Right atrium auricular region (tissue), 2 donors: ENCODE results near the gene ABR. TPM values are rescaled to one million over a fixed set of nuclear protein-coding genes. Genes with fewer than 3 reads are reported as not detected.
"Not testable (repeated sequence)": the region's sequence is repeated elsewhere in the genome, so short reads cannot be mapped to it uniquely, and the experiment has no call there.

Experiments
- DNase-seq: peaks from one replicate; pipeline ENCODE4 v3.0.0-alpha.2; 2019; ENCODE audit warnings: low spot score
- H3K27ac ChIP-seq, 2 donors: fragments of 200-600 bp; sonication (generic); 1 replicate in 1 of 2; 2 replicates in 1 of 2; pipeline ENCODE4 v1.5.1; 2016 to 2019
- H3K27me3 ChIP-seq, 2 donors: fragments of 200-600 bp; sonication (generic); one replicate each; pipeline versions ENCODE4 v1.5.1 to v1.6.0; 2017 to 2019
- H3K36me3 ChIP-seq: fragments of 200-600 bp; sonication (generic); one replicate; pipeline ENCODE4 v1.5.1; 2016
- H3K4me1 ChIP-seq, 2 donors: fragments of 200-600 bp; sonication (generic); one replicate each; pipeline versions ENCODE4 v1.5.1 to v1.6.0; 2017 to 2019
- H3K4me3 ChIP-seq, 2 donors: fragments of 200-600 bp; sonication (generic); 1 replicate in 1 of 2; 2 replicates in 1 of 2; pipeline ENCODE4 v1.5.1; 2017 to 2019; ENCODE audit warnings: mild to moderate bottlenecking in 1 of 2, moderate library complexity in 1 of 2
- H3K9me3 ChIP-seq, 2 donors: fragments of 200-600 bp; sonication (generic); one replicate each; pipeline ENCODE4 v1.5.1; 2019
- total RNA-seq, 2 donors: library from RNA; depleted of rRNA; stranded (reverse); fragments of >200 nt; gene quantifications; one replicate each; pipeline ENCODE4 v1.1.0, GENCODE V29; 2016
- TF ChIP-seq, protein P1 (sequence below), 2 donors: fragments of 200-600 bp; sonication (generic); IDR thresholded peaks; one replicate each; pipeline ENCODE4 v1.5.1; 2019; ENCODE audit warnings: antibody characterized with exemption in 2 of 2

The ABR gene
- total RNA-seq, 2 donors from 2014 or later = 94.9 to 116 TPM

DNA sequence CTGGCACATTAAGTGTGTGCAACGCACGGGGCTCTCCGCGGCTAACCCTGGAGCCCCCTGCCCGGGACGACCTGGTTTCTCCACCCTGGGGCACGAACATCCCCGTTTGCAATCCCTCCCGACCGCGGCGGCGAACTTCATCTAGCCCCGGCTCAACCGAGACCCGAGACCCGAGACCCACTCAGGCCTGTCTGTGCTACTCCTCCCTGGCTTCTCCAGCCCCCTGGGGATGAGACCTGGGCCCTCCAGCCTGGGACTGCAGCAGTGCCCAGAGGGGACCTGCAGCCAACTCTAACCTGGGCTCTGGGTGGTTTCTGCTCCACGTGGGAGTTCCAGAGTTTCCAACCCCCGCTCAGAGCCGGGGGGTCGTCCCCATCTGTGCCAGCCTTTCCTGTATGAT is 109.4 kb downstream of the ABR start:
- no peaks in the 10 kb centered on the region for H3K27me3 ChIP-seq
- H3K4me1 ChIP-seq = peaks cover 0 to 11% of the 10 kb centered on the region in 2 donors
- H3K36me3 ChIP-seq = peaks cover 65% of the 10 kb centered on the region
- no peak for DNase-seq
- H3K9me3 ChIP-seq = no peaks in the 10 kb centered on the region
- no peak overlapping the region for H3K4me3 ChIP-seq
- TF ChIP-seq, protein P1, sequence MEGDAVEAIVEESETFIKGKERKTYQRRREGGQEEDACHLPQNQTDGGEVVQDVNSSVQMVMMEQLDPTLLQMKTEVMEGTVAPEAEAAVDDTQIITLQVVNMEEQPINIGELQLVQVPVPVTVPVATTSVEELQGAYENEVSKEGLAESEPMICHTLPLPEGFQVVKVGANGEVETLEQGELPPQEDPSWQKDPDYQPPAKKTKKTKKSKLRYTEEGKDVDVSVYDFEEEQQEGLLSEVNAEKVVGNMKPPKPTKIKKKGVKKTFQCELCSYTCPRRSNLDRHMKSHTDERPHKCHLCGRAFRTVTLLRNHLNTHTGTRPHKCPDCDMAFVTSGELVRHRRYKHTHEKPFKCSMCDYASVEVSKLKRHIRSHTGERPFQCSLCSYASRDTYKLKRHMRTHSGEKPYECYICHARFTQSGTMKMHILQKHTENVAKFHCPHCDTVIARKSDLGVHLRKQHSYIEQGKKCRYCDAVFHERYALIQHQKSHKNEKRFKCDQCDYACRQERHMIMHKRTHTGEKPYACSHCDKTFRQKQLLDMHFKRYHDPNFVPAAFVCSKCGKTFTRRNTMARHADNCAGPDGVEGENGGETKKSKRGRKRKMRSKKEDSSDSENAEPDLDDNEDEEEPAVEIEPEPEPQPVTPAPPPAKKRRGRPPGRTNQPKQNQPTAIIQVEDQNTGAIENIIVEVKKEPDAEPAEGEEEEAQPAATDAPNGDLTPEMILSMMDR (IDR thresholded peaks at IDR 0.05) = no peak
- no peak overlapping the region for H3K27ac ChIP-seq

DNA sequence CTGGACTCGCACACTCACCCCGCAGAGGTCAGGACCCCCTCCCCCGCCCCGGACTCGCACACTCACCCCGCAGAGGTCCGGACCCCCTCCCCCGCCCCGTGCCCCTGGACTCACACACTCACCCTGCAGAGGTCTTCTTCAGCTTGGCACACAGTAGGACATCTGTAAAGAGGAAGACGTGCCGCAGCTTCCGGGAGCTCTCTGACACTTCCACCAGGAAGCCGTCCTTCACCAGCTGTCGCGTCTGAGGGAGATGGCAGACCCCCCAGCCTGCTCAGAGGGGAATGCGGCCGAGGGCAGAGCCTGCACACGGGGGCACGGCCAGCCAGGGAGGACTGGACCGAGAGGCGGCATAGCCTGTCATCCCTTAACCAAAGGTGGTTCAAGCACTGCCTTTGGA is 109.9 kb downstream of the ABR start:
- Histone ChIP-seq H3K27ac (no peak overlapping the region), H3K27me3 (no peaks in the 10 kb centered on the region), H3K36me3 (peaks cover 67% of the 10 kb centered on the region), H3K4me3 (no peak overlapping the region), H3K9me3 (no peaks in the 10 kb centered on the region), H3K4me1 (peaks cover 0 to 8% of the 10 kb centered on the region in 2 donors)
- DNase-seq = no peak
- TF ChIP-seq, protein P1 (IDR thresholded peaks at IDR 0.05) = no peak

DNA sequence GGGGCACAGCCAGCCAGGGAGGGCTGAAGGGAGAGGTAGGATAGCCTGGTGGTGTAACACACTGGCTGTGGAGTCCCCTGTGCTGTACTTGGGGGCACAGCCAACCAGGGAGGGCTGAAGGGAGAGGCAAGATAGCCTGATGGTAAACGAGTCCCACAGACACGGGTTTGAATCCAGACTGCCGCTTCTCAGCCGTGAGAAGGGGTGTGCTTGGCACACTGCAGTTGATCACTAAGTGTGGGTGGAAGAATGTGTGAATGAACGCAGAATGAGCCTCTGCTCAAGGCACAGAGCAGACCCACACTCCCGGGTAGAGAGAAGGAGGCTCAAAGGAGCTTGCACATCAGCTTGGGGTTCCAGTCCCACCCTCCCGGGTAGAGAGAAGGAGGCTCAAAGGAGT is 111.4 kb downstream of the ABR start:
- H3K27me3 ChIP-seq = no peaks in the 10 kb centered on the region
- DNase-seq = no peak
- no peak overlapping the region for H3K4me3 ChIP-seq
- H3K9me3 ChIP-seq = no peaks in the 10 kb centered on the region
- no peaks in the 10 kb centered on the region for H3K4me1 ChIP-seq
- H3K36me3 ChIP-seq = peaks cover 77% of the 10 kb centered on the region
- TF ChIP-seq, protein P1 (IDR thresholded peaks at IDR 0.05) = no peak
- H3K27ac ChIP-seq = no peak overlapping the region

DNA sequence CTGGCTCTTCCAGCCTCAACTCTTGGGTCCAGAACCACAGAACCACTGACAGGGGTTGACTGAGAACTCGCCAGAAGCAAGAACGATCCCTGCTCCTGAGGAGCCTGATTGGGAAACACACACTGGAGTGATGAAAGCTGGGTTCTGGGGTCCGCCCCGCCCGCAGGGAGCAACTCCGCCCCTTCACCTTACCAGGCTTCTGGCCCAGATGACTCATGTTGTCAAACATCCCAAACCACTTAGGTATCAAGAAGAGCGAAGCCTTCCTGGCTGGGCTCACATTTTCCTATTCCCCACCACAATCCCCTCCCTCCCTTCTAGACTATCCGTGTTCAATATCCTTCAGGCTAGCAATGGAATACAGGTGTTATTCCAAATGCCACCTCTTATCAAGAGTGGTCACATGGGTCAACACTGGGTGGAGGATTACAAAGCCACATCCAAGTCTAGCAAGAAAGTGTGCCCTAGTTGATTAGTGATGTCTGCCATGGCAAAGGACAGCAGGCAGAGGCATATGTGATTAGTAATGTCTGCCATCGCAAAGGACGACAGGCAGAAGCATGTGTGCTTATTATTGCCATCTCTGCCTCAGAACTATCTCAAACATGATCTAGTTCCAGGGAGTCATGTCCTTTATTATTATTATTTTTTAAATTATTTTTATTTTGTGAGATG is 112.4 kb downstream of the ABR start:
- Histone ChIP-seq H3K9me3 (no peaks in the 10 kb centered on the region), H3K27ac (peak overlapping the region in 1 of 2 donors; percentile 44), H3K4me1 (no peaks in the 10 kb centered on the region), H3K36me3 (peaks cover 82% of the 10 kb centered on the region), H3K27me3 (no peaks in the 10 kb centered on the region), H3K4me3 (no peak overlapping the region)
- DNase-seq = no peak
- TF ChIP-seq, protein P1 (IDR thresholded peaks at IDR 0.05) = no peak

DNA sequence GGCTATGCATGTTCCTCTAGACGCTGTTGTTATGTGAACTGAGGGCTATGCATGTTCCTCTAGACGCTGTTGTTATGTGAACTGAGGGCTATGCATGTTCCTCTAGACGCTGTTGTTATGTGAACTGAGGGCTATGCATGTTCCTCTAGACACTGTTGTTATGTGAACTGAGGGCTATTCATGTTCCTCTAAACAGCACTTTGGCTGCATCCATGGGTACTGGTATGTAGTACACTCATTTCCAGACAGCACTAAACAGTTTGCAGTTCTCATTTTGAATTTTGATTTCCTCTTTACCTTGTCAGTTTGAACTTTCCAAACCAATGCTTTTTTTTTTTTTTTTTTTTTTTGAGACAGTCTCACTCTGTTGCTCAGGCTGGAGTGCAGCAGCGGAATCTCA is 114.4 kb downstream of the ABR start:
- not testable (repeated sequence) for H3K9me3 ChIP-seq, H3K4me1 ChIP-seq, DNase-seq, H3K4me3 ChIP-seq, H3K27ac ChIP-seq, H3K27me3 ChIP-seq
- peaks cover 64% of the 10 kb centered on the region for H3K36me3 ChIP-seq

DNA sequence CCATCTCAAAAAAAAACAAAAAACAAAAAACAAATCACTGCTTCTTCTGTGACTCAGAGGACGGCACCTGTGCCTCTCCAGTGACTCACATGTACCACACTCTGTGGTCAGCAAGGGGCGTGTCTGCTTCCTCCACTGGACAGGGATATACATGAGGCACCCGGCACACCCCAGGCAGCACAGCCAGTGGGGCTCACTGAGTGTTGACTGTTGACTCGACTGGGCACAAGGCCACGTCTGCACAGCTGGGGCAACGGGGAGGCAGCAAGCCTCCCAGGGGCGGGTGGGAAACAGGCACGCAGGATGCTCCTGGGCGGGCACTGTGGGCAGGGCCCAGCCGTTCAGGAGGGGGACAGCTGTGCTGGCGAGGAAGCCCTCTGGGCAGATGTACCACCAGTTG is 118.8 kb downstream of the ABR start:
- H3K9me3 ChIP-seq = no peaks in the 10 kb centered on the region
- DNase-seq = peak; percentile 67
- no peaks in the 10 kb centered on the region for H3K4me1 ChIP-seq
- peaks cover 51% of the 10 kb centered on the region for H3K36me3 ChIP-seq
- no peak overlapping the region for H3K4me3 ChIP-seq
- H3K27ac ChIP-seq = no peak overlapping the region
- H3K27me3 ChIP-seq = no peaks in the 10 kb centered on the region
- TF ChIP-seq, protein P1 (IDR thresholded peaks at IDR 0.05) = no peak
